ENCODE data around the gene PCDHA1. TPM values are rescaled to one million over a fixed set of nuclear protein-coding genes. Genes with fewer than 3 reads are reported as not detected.

PCDHA1 gene
- total RNA-seq, 3 donors from 2014 or later, result 0.32 TPM; not detected in 2

DNA sequence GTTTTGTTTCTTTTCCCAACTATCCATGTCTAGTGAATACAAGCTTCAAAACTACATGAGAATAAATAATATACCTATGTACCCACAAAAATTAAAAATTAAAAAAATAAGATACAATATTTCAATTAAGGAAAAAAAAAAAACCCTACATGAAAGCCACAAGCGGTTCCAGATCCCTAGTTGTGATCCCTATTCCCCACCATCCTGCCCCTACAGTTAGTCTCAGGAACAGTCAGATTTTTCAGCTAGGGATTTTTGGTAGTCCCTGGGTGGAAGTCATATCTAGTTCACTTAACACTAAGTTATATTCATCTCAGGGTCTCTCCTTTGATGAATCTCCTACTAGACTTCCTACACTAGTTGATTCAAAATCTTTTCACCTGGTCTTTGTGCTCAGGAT is 246.7 kb downstream of the PCDHA1 start:
- DNase-seq, result no peak
- ATAC-seq, result no peak
- no peak overlapping the region for H3K4me3 ChIP-seq
- peaks cover 4% of the 10 kb centered on the region for H3K9me3 ChIP-seq
- H3K4me1 ChIP-seq (ENCODE audit: low read depth), result no peaks in the 10 kb centered on the region
- TF ChIP-seq, protein P1, sequence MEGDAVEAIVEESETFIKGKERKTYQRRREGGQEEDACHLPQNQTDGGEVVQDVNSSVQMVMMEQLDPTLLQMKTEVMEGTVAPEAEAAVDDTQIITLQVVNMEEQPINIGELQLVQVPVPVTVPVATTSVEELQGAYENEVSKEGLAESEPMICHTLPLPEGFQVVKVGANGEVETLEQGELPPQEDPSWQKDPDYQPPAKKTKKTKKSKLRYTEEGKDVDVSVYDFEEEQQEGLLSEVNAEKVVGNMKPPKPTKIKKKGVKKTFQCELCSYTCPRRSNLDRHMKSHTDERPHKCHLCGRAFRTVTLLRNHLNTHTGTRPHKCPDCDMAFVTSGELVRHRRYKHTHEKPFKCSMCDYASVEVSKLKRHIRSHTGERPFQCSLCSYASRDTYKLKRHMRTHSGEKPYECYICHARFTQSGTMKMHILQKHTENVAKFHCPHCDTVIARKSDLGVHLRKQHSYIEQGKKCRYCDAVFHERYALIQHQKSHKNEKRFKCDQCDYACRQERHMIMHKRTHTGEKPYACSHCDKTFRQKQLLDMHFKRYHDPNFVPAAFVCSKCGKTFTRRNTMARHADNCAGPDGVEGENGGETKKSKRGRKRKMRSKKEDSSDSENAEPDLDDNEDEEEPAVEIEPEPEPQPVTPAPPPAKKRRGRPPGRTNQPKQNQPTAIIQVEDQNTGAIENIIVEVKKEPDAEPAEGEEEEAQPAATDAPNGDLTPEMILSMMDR (IDR thresholded peaks at IDR 0.05), result no peak
- intact Hi-C loops (cut with DNase I, micrococcal nuclease), result no loop called here
- H3K36me3 ChIP-seq (ENCODE audit: low read depth), result no peaks in the 10 kb centered on the region

DNA sequence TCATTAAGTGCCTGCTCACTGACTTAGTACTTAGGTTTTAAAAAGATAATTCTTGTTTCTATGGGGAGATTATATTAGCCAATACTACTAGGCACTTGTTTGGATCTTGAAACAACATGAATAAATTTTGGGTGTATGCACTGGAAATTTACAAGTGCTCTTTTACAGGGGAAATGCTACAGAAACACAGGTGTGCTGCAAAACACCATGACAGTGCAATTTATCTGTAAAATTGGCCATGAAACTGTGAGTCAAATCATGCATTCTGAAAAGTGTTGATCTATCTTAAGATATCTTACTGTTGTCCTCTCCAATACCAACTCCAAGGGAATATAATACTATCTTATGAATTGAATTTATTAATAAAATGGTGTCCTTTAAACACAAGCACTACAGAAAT is 253.1 kb downstream of the PCDHA1 start:
- intact Hi-C loops (cut with DNase I, micrococcal nuclease), result no loop called here
- DNase-seq, result no peak
- H3K9me3 ChIP-seq, result peaks cover 8% of the 10 kb centered on the region
- TF ChIP-seq, protein P1 (IDR thresholded peaks at IDR 0.05), result no peak
- H3K36me3 ChIP-seq (ENCODE audit: low read depth), result no peaks in the 10 kb centered on the region
- ATAC-seq, result no peak
- no peak overlapping the region for H3K4me3 ChIP-seq
- H3K4me1 ChIP-seq (ENCODE audit: low read depth), result no peaks in the 10 kb centered on the region

DNA sequence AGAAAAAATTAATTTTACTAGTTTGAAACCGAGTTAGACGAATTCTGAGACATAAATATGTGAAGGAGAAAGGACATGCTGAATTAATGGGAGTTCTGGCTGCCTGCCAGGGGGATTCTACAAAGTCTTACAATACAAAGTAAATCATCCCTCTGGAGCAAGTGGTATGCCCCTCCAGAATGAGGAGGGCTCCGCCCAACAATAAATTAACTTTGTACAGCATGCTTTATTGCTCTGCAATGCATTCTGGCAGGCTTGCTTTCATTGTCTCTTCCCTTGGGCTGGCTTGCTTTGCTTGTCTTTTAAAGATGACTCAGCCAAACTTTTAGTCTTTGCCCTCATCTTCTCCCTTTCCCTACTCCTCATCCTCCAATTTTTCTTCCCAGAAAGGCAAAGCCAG is 253.6 kb downstream of the PCDHA1 start:
- Histone ChIP-seq H3K36me3 (ENCODE audit: low read depth) (no peaks in the 10 kb centered on the region), H3K4me3 (no peak overlapping the region), H3K4me1 (ENCODE audit: low read depth) (no peaks in the 10 kb centered on the region), H3K9me3 (peaks cover 8% of the 10 kb centered on the region)
- intact Hi-C loops (cut with DNase I, micrococcal nuclease), result no loop called here
- TF ChIP-seq, protein P1 (IDR thresholded peaks at IDR 0.05), result no peak
- ATAC-seq (no peak), DNase-seq (no peak)

DNA sequence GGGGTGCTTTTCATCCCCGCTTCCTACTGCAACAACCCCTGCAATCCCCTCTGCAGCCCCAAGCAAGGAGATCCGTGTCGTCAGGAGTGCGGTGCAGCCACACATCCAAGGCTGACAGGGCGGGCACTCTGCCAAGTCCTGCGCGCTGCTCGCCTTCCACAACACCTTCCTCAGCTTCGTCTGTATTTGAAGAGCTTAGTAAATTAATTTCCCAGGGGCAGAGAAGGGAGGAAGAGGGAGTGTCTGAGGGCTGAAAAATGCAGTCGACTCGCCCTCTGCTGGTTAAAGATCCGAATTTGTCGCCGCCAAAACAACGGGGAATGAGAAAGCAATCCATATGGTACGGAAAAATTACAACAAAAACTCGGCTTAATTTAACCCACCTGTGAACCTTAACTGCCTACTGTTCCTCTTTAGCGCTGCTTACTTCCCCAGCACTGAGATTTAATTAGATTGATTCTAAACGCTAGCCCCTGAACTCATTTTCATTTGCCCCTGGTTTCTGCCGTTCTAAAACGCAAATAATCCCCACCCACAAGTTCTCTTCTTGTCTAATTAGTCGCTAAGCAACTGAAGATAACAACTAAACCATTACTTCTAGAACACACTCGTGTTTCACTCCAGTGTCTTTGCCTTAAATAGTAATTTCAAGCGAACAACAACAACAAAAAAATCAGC is 254.3 kb downstream of the PCDHA1 start:
- ATAC-seq, result no peak
- intact Hi-C loops (cut with DNase I, micrococcal nuclease), result no loop called here

DNA sequence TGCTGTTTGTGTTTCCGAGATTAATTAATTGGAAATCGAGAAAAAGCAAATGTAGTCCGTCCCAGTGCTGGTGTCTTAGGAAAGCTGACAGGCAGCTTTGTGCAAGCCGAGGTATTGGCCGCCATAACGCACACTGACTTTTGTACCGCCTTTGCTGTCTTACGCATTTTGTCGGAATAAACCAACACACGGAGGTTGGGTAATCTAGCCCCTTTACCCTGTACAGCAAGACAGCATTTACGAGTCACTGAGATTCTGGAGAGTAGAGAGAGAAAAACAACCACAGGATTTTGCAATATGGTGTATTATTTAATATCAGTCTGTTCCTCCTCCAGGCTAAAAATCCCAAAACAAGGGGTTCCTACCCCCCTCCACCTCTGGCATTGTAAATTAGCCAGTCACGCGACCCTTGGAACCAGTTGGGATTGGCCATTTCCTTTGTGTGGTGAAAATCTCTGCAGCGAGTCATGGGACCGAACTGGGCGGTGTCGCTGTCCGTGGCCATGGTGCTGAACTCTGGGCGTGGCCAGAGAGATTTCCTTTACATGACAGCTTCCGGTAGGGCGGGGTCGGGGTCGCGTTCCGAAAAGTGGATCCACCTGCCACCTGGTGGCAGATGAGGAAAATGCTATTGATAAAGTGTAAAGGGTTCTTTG is 255.0 kb downstream of the PCDHA1 start:
- intact Hi-C loops (cut with DNase I, micrococcal nuclease), result no loop called here
- DNase-seq (peak; percentile 74 to 81 (median 78)), ATAC-seq (peak; percentile 93)
- H3K9me3 ChIP-seq, result peaks cover 8% of the 10 kb centered on the region
- TF ChIP-seq, protein P1 (IDR thresholded peaks at IDR 0.05), result no peak
- H3K36me3 ChIP-seq (ENCODE audit: low read depth), result no peaks in the 10 kb centered on the region
- H3K4me3 ChIP-seq, result no peak overlapping the region
- no peaks in the 10 kb centered on the region for H3K4me1 ChIP-seq (ENCODE audit: low read depth)

More for the DNA sequence above, 254.3 kb downstream of the PCDHA1 start:
- TF ChIP-seq, protein P1 (IDR thresholded peaks at IDR 0.05), result no peak
- Histone ChIP-seq H3K9me3 (peaks cover 8% of the 10 kb centered on the region), H3K36me3 (ENCODE audit: low read depth) (no peaks in the 10 kb centered on the region), H3K4me1 (ENCODE audit: low read depth) (no peaks in the 10 kb centered on the region), H3K4me3 (no peak overlapping the region)
- no peak for DNase-seq
